Choroid plexus epithelial cell (primary cell): ENCODE results near the gene PPP6R2.
A peak's percentile ranks its signal among the peaks of the same experiment; 100 is the strongest.

ENCODE experiments used
- DNase-seq: peaks from one replicate; pipeline ENCODE4 v3.0.0-alpha.2; 2010; ENCODE audit warnings: low read depth
- H3K4me3 ChIP-seq: 2 replicates; pipeline ENCODE4 v1.5.1; 2011; ENCODE audit warnings: low read depth, mild to moderate bottlenecking, control low read depth, low read length, moderate library complexity
- CTCF ChIP-seq: conservative IDR thresholded peaks from 2 replicates; pipeline ENCODE4 v1.5.1; 2011; ENCODE audit warnings: low read depth, mild to moderate bottlenecking, control low read depth, inconsistent platforms, low read length, moderate library complexity

The PPP6R2 gene

GRCh38 chr22:50483106-50483505 lies 140.0 kb downstream of the PPP6R2 start:
- no peak for DNase-seq
- no peak overlapping the region for H3K4me3 ChIP-seq
- TF ChIP-seq CTCF: no peak

GRCh38 chr22:50483556-50483955 lies 140.4 kb downstream of the PPP6R2 start:
- no peak for DNase-seq
- H3K4me3 ChIP-seq: no peak overlapping the region
- TF ChIP-seq CTCF: no peak

GRCh38 chr22:50483977-50484853 lies 141.1 kb downstream of the PPP6R2 start:
- no peak for TF ChIP-seq CTCF
- no peak overlapping the region for H3K4me3 ChIP-seq
- no peak for DNase-seq

GRCh38 chr22:50485221-50486131 lies 142.3 kb downstream of the PPP6R2 start:
- H3K4me3 ChIP-seq: no peak overlapping the region
- DNase-seq: no peak
- TF ChIP-seq CTCF: no peak

GRCh38 chr22:50486561-50487289 lies 143.6 kb downstream of the PPP6R2 start, which contains the start of gene MIOX:
Gene MIOX (plus strand): TSS chr22:50486859. CDS start chr22:50486898, 39 bp downstream.
- H3K4me3 ChIP-seq: no peak within 1 kb of the TSS
- no peak for TF ChIP-seq CTCF
- peak; percentile 15 for DNase-seq

GRCh38 chr22:50487290-50488005 lies 144.3 kb downstream of the PPP6R2 start:
- TF ChIP-seq CTCF: no peak
- DNase-seq: no peak
- H3K4me3 ChIP-seq: no peak overlapping the region
